ENCODE measurements around the gene GFOD2.
A peak's percentile ranks its signal among the peaks of the same experiment; 100 is the strongest.

GFOD2 gene

DNA sequence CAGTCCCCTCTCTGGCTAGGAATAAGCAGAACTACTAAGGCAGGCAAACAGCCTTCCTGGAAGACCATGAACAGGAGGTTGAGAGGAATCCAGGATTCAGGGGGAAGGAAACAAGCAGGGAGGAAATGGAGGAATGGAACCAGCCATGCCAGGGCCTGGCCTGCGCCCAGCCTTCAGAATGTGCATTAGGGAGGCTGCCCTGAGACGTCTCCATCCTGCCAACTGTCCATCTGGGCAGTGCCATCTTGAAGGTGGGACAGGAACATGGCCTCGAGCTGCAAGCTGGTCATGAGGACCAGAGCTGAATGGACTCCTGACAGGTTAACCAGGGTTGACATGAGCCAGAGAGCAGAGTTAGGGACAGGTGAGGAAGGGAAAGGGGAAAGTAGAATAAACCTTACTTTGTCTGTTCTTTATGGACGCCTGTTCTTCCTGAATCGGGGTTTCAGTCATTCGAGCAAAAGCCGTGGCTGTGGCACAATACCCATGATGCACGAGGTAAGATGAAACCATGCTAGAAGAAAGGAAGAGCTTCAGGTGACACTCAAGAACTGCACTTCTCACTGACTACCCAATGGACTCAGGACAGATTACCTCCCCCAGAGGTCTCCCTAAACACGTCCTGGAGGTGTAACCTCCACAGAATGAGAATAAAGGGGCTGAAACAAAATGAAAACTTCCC, 12.1 kb upstream of the GFOD2 start:
- DNase-seq, result no peak

DNA sequence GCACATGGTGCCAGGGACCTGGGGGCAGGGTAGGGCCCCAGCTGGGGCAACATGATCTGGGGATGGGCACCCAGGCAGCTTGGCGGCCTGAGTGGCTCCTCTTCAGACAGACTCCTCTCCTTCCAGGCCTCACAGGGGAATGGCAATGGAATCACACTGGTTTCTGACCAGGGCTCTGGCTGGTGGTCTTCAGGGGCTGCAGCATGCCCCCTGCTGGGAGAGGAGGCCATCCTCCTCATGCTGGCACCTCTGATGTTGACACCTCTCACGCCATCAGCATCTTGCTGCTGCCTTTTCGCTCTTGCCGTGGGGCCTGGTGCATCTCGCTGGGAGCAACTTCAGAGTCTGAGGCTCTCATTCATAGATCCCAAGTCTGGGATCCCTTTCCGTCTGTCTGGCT, 11.2 kb upstream of the GFOD2 start:
- DNase-seq, result no peak

DNA sequence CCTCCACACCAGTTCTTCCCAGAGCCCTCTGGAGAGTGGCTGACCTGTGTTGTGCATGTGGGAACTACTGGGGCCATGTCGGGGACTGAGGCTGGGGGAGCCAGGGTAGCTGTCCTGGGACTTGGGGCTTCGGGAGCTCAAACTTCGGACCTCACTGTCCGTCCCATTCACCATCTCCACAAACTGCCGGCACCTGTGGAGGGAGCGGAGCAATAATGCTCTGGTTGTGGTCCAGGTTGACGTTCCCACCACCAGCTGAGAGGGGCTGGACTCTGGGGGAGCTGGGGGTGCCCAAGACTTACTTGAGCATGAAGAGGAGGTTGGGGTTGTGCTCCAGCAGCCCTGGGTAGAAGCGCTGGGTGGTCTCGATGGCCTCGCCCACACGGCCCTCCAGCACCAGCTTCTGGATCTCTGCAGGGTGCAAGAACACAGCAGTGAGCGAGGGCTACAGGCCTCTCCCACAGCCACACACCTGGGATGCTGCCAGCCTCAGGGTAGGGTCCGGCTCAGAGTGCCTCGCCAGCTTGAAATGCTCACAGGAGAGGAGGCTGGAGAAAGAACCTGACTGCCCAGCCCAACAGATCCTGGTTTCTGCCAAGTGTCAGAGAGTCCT, 10.6 kb upstream of the GFOD2 start:
- no peak for DNase-seq

DNA sequence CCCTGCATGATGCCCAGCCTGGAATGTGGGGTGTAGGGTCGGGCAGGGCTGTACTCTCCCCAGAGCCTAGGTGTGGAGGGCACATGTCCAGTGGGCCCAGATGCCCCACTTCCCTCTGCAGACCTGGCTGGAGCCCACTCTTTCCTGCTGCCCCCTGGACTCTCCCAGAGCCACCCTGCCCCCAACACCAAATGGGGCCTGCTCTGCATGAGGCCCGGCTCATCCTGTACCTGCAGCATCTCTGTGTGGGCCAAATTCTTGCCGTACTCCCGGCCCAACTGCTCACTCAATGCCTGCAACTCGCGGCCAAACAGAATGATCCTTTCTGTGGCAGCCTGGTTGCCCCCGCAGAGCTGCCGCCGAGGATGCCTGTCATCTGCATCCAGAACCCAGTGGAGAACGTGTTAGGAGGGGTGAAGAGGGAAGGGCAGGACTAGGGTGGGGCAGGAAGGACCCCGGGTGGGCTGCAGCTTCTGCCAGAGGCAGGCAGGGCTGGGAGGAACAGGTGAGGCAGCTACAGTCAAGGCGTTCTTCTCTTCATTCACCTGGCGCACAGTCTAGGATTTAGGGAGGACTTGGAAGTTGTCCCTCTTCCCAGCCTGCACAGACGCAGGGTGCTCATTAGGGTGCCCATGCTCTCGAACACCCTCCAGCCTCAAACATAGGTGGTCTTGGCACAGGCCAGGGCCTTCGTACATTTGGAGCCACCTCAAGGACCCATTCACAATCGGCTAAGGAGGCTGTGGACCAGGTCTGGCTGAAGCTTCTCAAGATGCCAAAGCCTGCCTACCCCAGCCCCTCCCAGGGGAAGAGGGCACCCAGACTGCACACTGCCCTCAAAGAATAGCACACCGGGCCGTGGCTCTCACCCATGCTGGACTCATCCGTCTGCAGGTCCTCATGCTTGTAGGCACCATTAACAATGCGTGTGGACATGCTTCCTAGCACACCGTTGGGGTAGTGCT, 8.7 kb upstream of the GFOD2 start:
- no peak for DNase-seq

- DNase-seq, result no peak
Observed at GRCh38 chr16:67726106-67727034, 7.3 kb upstream of the GFOD2 start.

DNA sequence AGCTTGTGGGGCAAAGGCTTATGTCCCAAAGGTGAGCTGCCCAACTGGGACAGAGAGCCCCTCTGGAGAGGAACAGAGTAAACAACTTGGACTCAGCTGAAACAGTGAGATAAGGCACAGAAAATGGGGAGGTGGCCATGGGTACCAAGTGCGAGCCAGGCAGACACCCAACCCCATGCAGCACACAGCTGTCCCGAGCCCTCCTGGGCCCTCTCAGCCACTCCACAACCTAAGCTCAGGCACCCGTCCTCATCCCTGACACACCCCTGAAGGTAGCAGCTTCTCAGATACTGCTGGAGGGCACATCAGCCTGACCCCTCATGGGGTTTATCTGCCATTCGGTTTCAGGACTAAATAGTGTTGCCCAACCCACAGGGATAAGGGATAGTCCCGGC, 4.8 kb upstream of the GFOD2 start:
- DNase-seq, result no peak

DNA sequence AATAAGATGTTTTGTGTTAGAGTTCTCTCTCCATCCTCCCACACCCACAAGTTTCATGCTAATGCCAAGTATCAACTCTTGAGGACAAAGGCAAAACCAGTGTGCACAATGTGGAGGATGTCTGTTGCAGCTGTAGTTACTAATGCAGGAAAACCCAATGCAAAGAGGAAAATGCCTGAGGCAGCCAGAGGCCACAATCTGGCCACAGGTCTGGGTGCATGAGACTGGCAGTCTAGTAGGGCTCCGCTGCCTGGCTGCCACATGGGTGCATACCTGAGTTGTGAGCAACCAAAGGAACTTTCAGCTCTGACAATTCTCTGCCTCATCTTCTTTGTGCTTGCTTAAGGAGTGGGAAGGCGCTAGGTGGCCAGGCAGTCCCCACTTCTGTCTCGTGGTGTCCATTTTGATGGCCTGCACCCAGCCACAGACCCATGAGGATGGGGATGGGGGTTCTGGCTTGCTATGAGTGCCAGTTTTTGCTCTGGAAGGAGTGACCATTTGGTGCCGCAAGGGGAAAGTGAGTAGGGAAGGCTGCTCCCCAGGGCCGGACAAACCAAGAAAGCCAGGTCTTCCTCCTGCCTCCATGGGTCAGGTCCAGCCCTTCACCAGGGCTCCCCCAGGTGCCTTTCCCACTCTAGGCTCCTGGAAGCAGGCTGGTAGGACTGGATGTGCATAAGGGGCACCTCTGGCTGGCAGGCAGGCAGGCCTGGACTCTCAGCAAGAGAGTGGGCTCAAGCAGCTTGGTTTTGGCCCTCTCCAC, 4.2 kb upstream of the GFOD2 start:
- DNase-seq, result no peak

- DNase-seq, result no peak
Observed at GRCh38 chr16:67720236-67720635, 1.1 kb upstream of the GFOD2 start.

GRCh38 chr16:67719778-67720144, 645 bp upstream of the GFOD2 start:
- peak; percentile 28 for DNase-seq

- DNase-seq, result peak; percentile 46
Observed at GRCh38 chr16:67718668-67719047, 458 bp downstream of the GFOD2 start.

- no peak for DNase-seq
Observed at GRCh38 chr16:67716097-67716496, 3.0 kb downstream of the GFOD2 start.

DNA sequence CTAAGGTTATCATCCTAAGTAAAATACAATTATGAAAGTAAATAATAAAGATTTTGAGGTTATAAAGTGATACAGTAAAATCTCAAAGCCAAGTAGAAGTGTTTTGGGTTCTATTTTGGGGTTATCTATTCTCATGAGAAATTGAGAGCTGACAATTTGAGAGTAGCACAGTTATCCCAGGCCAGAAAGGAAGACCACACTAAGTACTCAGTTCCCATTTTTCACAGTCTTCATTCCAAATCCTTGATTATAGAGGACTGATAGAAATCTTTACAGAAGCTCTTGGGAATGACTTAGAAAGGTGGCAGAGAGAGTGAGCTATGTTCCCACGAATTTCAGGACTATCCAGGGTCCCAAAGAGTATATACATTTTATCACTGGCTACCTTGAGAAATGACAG, 4.6 kb downstream of the GFOD2 start:
- no peak for DNase-seq

GRCh38 chr16:67713647-67714273, 5.4 kb downstream of the GFOD2 start:
- no peak for DNase-seq

DNA sequence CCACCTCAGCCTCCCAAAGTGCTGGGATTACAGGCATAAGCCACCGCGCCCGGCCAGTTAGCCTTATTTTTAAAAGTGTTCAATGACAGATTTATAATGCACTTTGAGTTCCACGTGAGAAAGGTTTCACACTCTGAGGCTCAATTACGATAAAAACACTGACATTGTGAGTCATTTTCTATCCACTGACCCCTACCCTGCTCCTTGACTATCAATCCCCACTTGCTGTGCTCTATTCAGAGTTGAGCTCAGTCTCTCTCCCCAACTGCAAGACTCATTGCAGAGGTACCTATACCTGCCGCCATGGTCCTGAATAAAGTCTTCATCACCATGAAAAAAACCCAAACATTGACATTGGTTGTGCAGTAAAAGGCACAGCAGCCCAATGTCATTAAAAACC, 8.5 kb downstream of the GFOD2 start:
- DNase-seq, result no peak

GRCh38 chr16:67709050-67709449, 10.1 kb downstream of the GFOD2 start:
- DNase-seq, result no peak

DNA sequence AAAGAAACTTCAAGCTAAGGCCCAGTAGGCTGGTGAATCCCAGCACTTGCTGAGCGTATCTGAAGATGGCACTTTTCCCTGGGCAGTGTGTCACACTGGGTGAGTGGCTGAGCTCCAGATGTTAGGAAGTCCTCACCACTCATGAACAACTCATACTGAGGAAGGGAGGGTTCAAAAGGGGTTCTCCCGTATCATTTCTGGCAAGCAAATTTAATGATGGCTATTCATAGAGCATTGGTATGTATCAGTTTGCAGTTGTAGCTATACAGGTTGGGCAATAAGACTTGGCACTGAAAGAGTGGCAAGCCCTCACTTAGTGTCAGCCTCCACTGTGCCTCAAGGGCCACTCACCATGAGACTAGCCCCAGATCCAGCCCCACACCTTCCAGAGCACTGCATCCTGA, 10.7 kb downstream of the GFOD2 start:
- DNase-seq, result no peak

DNA sequence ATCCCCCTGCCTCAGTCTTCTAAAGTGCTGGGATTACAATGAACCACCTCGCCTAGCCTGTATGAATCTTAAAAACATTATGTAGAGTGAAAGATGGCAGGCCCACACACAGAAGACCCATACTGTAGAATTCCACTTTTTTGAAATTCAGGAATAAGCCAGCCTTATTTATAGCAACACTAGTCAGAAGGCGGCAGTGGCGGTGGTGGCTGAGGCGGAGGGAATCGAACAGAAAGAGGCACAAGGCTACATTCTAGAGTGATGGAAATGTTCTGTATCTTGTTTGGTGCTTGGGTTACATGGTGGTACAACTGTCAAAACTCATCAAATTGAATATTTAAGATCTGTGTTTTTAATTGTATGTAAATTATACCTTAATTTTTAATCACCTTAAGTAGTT, 11.3 kb downstream of the GFOD2 start:
- no peak for DNase-seq

- no peak for DNase-seq
Observed at GRCh38 chr16:67707210-67707609, 11.9 kb downstream of the GFOD2 start.

DNA sequence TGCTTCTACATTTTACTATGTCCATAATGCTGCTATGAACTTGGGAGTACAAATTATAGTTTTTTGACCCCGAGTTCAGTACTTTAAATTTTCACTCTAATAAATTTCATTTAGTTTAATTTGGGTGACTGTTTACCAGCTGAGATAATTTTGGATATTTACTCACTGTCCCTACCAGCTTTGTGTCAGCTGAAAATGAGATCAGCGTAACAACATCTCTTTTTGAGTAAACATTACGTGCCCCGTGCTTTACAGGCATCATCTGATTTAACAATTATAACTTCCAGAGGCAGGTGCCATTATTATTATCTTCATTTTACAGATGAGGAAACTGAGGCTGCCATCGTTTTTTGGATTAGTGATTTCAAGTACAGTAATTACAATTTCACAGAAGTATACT, 15.0 kb downstream of the GFOD2 start:
- no peak for DNase-seq

GRCh38 chr16:67703626-67704025, 15.5 kb downstream of the GFOD2 start:
- DNase-seq, result no peak

- no peak for DNase-seq
Observed at GRCh38 chr16:67702130-67702529, 17.0 kb downstream of the GFOD2 start.

- DNase-seq, result no peak
Observed at GRCh38 chr16:67701420-67701819, 17.7 kb downstream of the GFOD2 start.
